AG20443 (cell line): Measurements from ENCODE around the gene SCML2.
"Not testable (repeated sequence)": the region's sequence is repeated elsewhere in the genome, so short reads cannot be mapped to it uniquely, and the experiment has no call there.

Experiments
- DNase-seq: peaks from one replicate; pipeline ENCODE4 v3.0.0; 2012; ENCODE audit warnings: low spot score, mixed read lengths

Gene SCML2

DNA sequence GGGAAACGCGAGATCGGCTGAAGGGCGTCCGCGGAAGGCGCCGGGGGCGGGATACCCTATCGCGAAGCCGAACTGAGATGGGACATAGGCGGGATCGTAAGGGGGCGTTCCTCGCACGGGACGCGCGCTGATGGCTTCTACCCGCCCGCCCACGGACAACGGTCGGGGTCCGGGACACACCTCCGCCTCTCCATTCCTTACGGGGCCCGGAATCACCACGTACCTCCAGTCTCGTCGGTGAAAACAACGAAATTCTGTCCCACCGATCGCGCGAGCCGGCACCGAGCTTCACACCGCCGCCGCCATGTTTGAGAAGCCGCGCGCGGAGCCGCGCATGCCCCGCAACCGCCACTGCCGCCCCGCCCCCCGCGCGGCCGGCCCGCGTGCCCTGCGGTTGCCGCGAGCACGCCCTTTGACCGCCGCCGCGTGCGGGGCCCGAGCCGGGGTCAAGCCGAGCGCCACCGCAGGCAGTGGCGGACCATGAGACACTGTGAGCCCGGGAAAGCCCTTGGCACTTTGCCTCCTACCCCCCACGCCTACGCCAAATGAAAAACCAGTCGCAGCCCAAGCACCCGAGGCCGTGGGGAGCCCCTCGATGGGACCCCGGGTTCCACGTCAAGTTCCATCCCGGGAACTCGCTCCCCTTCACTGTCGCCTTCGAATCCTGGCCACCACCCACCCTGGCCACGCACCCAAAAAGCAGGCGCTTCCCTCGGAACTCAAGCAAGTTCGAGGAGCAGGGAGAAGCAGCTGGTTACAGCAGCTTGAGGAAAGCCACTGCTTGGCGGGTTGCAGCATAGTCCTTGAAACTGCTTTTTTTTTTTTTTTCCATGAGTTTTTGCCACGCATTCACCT lies at the start of gene SCML2:
TSS of gene SCML2 (minus strand) at position 320 of the 855 bp plus-strand sequence. CDS start 20,617 bp downstream, outside the sequence.
- peak; percentile 73 for DNase-seq

- DNase-seq, result no peak
These were observed 47.3 kb upstream of the SCML2 start for GRCh38 chrX:18401848-18402213.

DNA sequence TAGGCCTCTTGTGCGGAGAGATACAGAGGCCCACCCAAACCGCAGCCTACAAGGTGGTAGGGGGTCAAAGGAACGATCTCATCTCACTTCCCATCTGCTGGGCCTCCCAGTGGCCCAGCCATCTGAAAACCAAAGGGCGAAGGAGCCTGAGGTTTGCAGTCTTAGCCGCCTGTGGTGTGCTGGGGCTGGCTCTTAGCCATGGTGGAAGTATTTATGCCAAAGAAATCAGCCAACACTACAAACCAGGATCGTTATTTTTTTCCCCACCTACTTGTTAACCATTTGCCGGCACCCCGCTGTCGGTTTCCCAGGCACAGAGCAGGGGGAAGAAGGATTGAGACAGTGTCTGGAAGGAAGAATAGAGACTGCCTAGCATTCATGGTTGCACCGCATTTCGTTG lies 40.0 kb upstream of the SCML2 start:
- DNase-seq, result no peak

GRCh38 chrX:18390941-18391538 lies 36.6 kb upstream of the SCML2 start:
- DNase-seq, result peak; percentile 33

DNA sequence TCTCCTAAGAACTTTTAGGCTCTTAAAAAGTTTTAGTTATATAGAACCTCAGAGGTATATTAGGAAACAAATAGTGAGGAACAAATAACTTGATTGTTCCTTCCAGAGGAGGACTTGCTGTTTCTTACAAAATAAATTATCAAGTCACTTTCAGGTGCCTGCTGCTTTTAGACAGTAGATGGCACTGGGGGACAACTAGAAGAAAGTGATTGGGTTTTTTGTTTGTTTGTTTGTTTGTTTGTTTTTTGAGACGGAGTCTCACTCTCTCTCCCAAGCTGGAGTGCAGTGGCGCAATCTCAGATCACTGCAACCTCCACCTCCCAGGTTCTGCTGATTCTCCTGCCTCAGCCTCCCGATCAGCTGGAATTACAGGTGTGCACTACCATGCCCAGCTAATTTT lies 35.5 kb upstream of the SCML2 start:
- DNase-seq, result no peak

GRCh38 chrX:18377796-18378195 lies 23.3 kb upstream of the SCML2 start:
- peak; percentile 24 for DNase-seq

DNA sequence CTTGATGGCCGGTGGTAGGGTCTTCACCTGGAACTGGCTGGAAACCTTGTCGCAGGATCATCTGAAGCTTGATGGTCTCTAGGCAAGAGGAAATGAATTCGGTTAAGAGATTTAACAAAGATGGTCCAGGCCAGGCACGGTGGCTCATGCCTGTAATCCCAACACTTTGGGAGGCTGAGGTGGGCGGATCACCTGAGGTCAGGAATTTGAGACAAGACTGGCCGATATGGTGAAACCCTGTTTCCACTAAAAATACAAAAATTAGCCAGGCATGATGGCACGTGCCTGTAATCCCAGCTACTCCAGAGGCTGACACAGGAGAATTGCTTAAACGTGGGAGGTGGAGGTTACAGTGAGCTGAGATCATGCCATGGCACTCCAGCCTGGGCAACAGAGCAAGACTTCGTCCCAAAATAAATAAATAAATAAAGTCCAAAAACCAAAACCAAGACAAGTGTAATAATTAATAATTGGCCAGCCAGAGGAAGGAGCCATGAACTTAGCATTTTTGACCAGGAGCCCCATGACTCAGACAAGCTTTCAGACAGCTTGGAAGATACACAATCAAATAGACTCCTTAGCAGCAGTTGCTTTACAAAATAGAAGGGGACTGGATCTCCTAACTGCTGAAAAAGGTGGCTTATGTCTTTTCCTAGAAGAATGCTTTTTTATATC lies 20.8 kb upstream of the SCML2 start:
- not testable (repeated sequence) for DNase-seq

DNA sequence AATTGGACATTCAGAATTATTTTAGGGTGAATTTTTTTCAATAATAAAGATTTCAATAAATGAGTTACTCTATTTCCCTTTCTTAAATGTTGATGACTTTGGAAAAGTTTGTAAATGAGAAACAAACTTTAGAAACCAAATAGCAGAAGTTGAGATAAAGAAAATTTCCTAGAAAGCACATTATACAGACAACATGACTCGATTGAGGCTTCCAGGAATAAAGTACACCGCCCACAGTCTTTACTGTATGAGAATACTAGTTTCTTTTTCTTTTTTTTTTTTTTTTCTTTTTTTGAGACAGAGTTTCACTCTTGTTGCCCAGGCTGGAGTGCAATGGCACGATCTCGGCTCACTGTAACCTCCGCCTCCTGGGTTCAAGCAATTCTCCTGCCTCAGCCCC lies 14.6 kb upstream of the SCML2 start:
- not testable (repeated sequence) for DNase-seq

DNA sequence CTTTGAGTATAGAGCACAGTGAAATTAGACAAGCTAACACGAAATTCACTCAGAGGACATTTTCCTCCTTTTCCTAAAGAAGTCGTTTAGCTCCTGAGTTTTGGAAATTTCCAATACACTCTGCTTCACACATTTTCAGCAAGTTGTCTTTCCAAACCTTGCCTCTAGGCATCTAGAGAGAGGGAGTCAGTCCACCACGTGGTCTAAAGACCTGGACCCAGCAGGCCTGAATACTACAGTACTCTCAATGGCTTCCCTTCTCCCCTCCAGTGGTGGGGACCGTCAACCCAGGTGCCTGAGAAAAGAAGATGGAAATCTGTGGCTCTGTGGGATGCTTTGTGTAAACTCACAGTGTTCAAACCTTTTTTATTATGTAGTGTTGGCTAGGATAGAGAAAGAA lies 13.9 kb upstream of the SCML2 start:
- no peak for DNase-seq

DNA sequence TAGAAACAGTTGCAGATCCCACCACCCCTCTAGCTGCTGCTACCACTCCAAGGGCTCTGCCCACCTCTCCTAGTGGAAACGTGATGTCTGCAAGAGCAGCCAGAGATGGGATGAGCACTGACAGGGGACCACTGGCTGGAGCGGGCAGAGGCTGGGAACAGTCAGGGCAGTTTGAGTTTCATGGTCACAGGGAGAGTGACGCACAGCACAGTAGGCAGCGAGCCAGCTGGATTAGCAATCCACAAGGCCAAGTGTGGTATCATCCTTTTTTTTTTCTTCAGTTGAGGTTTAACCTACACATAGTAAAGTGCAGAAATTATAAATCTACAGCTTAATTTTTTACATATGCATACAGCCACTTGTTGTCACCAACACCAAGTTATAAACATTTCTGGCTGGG lies 6.4 kb upstream of the SCML2 start:
- DNase-seq, result peak; percentile 13

GRCh38 chrX:18353931-18354368 lies 538 bp downstream of the SCML2 start:
- DNase-seq, result peak; percentile 29

- no peak for DNase-seq
These were observed 2.7 kb downstream of the SCML2 start for GRCh38 chrX:18351784-18352183.

DNA sequence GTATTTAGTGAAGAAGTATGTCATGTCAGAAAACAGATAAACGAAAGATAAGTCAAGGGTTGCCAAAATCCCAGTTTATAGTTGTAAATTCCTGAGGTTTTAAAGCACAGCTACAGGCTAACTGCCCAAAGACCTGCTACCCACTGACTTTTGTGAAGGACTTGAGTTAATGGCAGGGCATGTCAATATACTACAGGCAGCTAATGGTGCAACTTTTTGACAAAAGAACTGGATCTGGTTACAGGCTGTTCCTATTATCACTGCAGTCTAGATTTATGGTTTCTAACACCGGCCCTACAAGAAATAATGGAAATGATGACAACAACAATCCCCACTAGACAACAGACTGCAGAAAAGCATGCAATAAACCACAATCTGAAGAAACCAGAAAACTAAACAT lies 6.4 kb downstream of the SCML2 start:
- no peak for DNase-seq

DNA sequence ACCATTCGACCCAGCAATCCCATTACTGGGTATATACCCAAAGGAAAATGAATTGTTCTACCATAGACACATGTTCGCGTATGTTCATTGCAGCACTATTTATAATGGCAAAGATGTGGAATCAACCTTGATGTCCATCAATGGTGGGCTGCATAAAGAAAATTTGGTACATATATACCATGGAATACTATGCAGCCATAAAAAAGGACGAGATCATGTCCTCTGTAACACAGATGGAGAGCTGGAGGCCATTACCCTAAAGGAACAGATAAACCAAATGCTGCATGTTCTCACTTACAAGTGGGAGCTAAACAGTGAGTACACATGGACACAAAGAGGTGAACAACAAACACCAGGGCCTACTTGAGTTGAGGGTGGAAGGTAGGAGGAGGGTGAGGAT lies 45.1 kb downstream of the SCML2 start:
- no peak for DNase-seq

- no peak for DNase-seq
These were observed 57.2 kb downstream of the SCML2 start for GRCh38 chrX:18297251-18297650.

- no peak for DNase-seq
These were observed 59.6 kb downstream of the SCML2 start for GRCh38 chrX:18294893-18295292.

GRCh38 chrX:18291006-18291545 lies 63.4 kb downstream of the SCML2 start:
- no peak for DNase-seq

GRCh38 chrX:18290200-18290599 lies 64.3 kb downstream of the SCML2 start:
- no peak for DNase-seq

GRCh38 chrX:18288716-18289115 lies 65.8 kb downstream of the SCML2 start:
- DNase-seq, result no peak

GRCh38 chrX:18286322-18286831 lies 68.1 kb downstream of the SCML2 start:
- no peak for DNase-seq

DNA sequence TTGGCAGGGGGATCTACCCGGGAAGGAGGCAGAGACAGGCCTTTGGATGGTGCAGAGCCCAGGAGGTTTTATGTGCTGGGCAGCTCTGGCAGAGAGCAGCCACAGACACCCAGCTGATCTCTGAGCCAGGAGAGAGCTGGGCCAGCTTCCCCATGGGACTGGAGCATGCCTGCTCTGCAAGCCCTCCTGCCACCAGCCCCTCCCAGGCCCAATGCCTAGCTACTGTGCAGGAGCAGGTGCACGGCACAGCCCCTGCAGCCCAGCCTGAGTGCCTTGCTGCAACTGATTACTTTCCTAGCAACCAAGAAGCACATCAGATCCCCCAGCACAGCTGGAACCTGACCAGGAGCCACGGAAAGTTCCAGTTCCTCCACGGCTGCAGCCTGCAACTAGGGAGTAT lies 76.0 kb downstream of the SCML2 start:
- no peak for DNase-seq

GRCh38 chrX:18272222-18272621 lies 82.3 kb downstream of the SCML2 start:
- DNase-seq, result no peak

DNA sequence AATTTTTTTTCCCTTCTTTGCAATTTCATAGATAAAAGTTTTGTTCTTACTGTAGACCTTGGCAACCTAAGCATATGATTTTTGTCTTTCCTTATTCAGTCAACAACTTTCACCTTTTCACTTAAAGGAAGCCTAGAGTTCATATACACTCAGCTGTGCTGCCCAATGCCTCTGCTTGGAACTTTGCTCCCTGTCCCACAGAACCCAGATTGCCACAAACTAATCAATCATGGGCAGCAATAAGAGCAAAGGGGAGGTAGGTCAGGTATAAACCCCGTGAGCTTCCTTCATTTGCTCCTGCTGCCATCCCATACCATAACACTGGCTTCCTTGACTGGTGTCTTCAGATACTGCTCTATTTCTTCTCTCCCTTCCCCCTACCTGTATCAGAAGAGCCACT lies 82.8 kb downstream of the SCML2 start:
- DNase-seq, result no peak
